ENCODE results near the gene LDLRAD4. TPM values are rescaled to one million over a fixed set of nuclear protein-coding genes. Genes with fewer than 3 reads are reported as not detected.

LDLRAD4 gene
- total and polyA plus RNA-seq, 2 experiments from 2014 or later, result 0.73 to 1.9 TPM

DNA sequence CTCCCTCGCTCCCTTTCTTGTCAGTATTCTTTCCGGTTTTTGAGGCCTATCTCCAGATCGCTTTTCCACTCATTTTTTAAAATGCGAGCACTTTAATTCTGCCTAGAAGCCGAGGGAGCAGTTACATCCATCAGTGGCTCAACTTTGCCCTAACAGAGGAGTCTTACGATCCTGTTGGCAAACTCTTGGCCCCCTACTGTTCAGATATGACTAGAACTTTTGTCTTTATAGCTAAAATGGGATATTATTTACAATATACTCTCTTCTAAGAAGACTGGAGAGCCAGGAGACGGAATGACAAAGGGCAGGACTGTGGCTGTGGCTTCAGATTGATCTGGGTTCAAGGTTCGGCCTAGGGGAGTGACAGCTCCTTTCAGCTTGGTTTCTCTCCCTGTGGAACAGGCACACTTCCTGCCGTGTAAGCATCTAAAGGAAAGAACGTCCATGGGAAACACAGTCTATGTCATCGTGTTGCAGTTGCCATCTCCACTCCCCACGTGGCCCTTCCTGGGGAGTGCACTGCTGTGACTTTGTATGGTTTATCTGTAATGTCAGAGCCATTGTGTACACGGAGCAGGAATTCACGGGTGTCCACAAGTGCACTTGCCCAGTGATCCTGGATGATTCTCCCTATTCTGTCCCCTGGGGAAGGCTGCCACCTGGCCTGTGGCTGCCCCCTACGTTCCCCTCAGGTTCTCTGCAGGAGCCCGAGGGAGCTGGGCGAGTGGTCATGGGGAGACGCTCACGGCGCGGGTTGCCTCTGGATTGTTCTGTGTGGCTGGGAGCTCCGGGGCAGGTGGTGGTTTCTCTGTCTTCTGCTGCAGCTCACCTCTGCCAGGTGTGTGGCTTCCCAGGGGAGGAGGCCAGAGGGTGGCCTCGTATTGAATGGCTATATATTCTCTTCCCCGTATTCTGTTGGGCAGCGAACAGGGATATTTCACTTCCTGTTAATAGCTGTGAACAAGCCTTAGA is 222.0 kb downstream of the LDLRAD4 start (continued):
- TF ChIP-seq, protein P1, sequence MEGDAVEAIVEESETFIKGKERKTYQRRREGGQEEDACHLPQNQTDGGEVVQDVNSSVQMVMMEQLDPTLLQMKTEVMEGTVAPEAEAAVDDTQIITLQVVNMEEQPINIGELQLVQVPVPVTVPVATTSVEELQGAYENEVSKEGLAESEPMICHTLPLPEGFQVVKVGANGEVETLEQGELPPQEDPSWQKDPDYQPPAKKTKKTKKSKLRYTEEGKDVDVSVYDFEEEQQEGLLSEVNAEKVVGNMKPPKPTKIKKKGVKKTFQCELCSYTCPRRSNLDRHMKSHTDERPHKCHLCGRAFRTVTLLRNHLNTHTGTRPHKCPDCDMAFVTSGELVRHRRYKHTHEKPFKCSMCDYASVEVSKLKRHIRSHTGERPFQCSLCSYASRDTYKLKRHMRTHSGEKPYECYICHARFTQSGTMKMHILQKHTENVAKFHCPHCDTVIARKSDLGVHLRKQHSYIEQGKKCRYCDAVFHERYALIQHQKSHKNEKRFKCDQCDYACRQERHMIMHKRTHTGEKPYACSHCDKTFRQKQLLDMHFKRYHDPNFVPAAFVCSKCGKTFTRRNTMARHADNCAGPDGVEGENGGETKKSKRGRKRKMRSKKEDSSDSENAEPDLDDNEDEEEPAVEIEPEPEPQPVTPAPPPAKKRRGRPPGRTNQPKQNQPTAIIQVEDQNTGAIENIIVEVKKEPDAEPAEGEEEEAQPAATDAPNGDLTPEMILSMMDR (conservative IDR thresholded peaks at IDR 0.05; ENCODE audit: low read depth in 2 of 2), result no peak
- TF ChIP-seq NANOG (IDR thresholded peaks at IDR 0.05; ENCODE audit: borderline replicate concordance) (no peak), CREB1 (CRISPR knock-in tag; IDR thresholded peaks at IDR 0.05; ENCODE audit: low read depth) (no peak), POLR2AphosphoS5 (IDR thresholded peaks at IDR 0.05; ENCODE audit: low read depth) (no peak), EZH2 (IDR thresholded peaks at IDR 0.05; ENCODE audit: low read depth, unreplicated experiment) (no peak), ZNF114 (CRISPR knock-in tag; IDR thresholded peaks at IDR 0.05) (no peak)
- TF ChIP-seq, protein P2, sequence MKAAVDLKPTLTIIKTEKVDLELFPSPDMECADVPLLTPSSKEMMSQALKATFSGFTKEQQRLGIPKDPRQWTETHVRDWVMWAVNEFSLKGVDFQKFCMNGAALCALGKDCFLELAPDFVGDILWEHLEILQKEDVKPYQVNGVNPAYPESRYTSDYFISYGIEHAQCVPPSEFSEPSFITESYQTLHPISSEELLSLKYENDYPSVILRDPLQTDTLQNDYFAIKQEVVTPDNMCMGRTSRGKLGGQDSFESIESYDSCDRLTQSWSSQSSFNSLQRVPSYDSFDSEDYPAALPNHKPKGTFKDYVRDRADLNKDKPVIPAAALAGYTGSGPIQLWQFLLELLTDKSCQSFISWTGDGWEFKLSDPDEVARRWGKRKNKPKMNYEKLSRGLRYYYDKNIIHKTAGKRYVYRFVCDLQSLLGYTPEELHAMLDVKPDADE (IDR thresholded peaks at IDR 0.05), result no peak
- TF ChIP-seq, protein P3, sequence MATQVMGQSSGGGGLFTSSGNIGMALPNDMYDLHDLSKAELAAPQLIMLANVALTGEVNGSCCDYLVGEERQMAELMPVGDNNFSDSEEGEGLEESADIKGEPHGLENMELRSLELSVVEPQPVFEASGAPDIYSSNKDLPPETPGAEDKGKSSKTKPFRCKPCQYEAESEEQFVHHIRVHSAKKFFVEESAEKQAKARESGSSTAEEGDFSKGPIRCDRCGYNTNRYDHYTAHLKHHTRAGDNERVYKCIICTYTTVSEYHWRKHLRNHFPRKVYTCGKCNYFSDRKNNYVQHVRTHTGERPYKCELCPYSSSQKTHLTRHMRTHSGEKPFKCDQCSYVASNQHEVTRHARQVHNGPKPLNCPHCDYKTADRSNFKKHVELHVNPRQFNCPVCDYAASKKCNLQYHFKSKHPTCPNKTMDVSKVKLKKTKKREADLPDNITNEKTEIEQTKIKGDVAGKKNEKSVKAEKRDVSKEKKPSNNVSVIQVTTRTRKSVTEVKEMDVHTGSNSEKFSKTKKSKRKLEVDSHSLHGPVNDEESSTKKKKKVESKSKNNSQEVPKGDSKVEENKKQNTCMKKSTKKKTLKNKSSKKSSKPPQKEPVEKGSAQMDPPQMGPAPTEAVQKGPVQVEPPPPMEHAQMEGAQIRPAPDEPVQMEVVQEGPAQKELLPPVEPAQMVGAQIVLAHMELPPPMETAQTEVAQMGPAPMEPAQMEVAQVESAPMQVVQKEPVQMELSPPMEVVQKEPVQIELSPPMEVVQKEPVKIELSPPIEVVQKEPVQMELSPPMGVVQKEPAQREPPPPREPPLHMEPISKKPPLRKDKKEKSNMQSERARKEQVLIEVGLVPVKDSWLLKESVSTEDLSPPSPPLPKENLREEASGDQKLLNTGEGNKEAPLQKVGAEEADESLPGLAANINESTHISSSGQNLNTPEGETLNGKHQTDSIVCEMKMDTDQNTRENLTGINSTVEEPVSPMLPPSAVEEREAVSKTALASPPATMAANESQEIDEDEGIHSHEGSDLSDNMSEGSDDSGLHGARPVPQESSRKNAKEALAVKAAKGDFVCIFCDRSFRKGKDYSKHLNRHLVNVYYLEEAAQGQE (IDR thresholded peaks at IDR 0.05; ENCODE audit: unreplicated experiment), result no peak

DNA sequence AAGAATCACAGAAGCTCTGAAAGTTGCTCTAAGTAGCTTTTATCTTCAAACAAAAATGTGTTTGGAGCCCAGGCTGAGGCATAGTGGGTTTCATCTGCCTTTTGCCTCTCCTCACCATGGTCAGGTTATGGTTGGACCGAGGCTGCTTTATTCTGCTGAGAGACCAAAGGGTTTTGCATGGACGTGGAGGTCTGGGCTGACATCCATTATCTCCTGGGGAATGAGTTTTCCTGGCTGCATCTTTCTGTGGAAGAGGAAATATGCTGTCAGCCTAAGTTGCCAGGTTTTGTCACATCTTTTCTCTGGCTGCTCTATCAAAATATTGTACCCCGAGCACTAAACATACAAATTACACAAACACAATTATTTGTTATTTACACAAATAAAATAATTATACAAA is 223.2 kb downstream of the LDLRAD4 start:
- H3K27me3 ChIP-seq (ENCODE audit: insufficient read depth), result no peaks in the 10 kb centered on the region
- TF ChIP-seq NANOG (IDR thresholded peaks at IDR 0.05; ENCODE audit: borderline replicate concordance), result no peak
- no peak for TF ChIP-seq EZH2 (IDR thresholded peaks at IDR 0.05; ENCODE audit: low read depth, unreplicated experiment)
- H3F3A ChIP-seq (replicated peaks; ENCODE audit: low read depth), result no peaks in the 10 kb centered on the region
- ATAC-seq, result no peak
- Mint-ChIP-seq H3K4me1 (peaks cover 18% of the 10 kb centered on the region), H3K27me3 (ENCODE audit: insufficient read depth, low read depth, poor library complexity) (no peaks in the 10 kb centered on the region), H3K9me3 (no peaks in the 10 kb centered on the region), H3K36me3 (ENCODE audit: low read depth) (no peaks in the 10 kb centered on the region), H3K4me3 (no peak overlapping the region), H3K27ac (no peak overlapping the region)
- no peak overlapping the region for H3K4me2 ChIP-seq
- H4K20me1 ChIP-seq (replicated peaks; ENCODE audit: insufficient read depth), result no peaks in the 10 kb centered on the region
- DNase-seq (ENCODE audit: low spot score), result no peak
- H2AFZ ChIP-seq, result no peak overlapping the region
- H3K36me3 ChIP-seq (ENCODE audit: insufficient read depth), result no peaks in the 10 kb centered on the region
- no peaks in the 10 kb centered on the region; the same call in 1 of the 2 replicates for H3K4me1 ChIP-seq (ENCODE audit: insufficient read depth)
- H3K9me2 ChIP-seq (ENCODE audit: insufficient read depth), result no peaks in the 10 kb centered on the region
- no peaks in the 10 kb centered on the region for H3K79me2 ChIP-seq (replicated peaks; ENCODE audit: insufficient read depth)
- H3K4me3 ChIP-seq, result no peak overlapping the region
- H3K27ac ChIP-seq (ENCODE audit: low read depth), result no peak overlapping the region

Data from GM23338 (cell line).